DMS53 treated with DMSO at 0.1 percent for 48 hours (cell line): ENCODE measurements around the gene B9D2.
A peak's percentile ranks its signal among the peaks of the same experiment; 100 is the strongest.

Experiments
- DNase-seq: peaks from one replicate; lab custom pipeline; 2025; ENCODE audit not compliant: unreplicated experiment; lab: John Stamatoyannopoulos, UW

The B9D2 gene

DNA sequence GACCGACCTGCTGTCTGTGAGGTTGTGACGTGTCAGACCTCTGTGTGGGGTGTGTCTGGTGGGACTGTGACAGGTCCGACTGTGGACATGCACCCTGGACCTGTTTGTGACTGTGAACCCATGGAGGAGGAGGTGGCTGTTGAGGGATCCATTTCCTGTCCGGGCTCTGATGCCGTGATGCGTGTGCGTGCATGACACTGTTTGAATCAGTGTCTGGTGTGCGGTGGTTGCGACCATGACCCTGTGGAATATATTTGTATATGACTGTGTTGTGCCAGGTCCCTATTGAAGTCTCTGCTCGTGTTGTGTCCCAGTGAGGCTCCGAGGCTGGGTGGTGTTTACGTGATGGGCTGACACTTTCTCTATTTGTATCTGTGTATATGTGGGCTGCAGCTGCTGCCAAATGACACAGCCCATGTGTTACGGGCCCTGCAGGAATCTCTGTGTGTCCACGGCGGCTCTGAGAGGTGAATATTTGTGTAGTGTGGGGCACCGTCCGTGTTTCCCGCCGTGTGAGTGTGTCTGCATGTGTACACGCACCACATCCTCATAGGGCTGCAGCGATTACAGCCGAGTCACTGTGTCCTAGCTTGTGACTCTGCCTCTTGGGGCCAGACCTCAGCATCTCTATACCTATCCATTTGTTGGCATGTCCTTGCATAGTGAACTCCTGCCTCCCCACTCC is 35.6 kb downstream of the B9D2 start:
- no peak for DNase-seq

DNA sequence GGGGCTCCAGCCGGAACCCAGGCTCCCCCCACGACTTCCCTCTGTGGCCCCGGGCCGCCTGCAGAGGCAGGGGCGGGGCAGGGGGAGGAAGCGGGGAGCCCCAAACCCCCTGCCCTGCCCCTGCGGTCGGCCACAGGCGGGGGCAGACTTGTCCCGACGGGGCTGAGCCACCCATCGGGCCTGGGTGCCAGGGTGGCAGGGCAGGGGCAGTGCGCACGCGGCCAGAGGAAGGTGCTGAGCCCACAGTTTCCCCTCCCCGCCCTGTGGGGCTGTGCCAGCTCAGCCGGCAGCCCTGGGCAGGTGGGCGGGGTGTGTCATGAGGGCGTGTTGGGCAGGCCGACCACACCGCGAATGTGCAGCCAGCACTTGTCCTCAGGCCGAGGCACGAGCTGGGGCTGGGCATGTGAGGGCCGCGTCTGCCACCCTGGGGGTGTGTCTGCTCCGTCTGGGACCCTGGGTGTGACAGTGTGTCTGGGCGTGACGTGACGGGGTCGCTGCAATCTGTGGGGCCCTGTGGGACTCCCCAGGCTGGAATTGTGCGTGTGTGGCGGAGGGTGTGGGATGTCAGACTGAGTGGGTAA is 36.3 kb downstream of the B9D2 start:
- DNase-seq, result peak; percentile 47

DNA sequence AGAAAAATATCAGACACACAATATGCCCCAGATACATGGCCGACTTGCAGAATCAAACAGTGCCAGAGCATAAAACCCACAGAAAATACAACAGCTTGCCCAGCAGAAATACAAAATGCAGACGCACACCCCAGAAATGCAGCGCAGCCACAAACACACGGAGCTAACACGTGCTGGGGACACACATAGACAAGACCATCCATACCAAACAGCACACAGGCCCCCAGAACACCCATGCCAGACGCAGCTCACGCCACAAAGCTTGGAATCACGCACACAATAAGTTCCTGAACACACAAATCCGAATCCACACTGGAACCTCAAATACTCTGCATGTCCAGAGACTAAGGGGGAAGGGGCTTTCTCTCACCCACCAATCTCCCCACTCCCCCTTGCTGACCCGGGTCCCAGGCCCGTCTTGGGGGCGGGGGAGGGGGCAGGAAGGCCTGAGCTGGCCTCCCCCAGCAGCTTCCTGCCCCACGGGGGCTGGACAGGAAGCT is 36.8 kb downstream of the B9D2 start:
- no peak for DNase-seq

- peak; percentile 54 for DNase-seq
These were observed 37.8 kb downstream of the B9D2 start for GRCh38 chr19:41325947-41326706.

DNA sequence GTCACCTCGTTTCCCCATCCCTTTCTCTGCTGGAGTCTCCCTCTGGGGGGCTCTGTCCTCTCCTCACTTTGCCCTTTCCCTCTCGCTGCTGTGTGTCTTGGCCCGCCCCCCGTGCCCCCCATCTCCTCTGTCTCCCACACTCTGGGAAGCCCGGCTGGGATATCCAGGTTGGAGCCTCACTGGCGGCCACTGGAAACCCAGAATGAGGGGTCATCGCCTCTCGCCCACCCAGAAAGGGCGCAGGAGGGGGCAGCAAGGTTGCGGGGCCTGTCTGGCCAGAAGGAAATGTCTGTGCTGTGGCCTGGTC is 38.4 kb downstream of the B9D2 start:
- no peak for DNase-seq

GRCh38 chr19:41324921-41325639 is 38.9 kb downstream of the B9D2 start:
- peak; percentile 65 for DNase-seq

DNA sequence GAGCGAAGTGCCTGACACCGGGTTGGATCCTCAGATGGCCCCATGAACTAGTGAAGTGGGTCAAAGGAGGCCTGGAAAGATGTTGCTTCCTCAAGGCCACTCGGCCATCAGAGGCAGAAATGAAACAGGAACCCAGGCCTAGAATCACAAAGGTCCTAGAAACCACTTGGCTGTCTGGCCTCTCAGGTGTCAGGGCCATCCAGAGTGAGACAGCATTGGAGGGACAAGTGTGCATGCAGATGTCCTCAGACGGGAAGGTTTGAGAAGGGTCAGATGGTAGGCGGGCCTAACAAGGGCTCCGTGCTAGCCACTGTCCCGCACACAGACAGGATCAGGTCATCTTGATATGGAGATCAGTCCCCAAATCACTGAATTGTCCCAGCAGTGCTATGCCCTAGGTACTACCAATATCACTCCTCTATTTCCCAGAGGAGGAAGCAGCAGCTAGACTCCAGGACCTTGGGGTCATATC is 39.7 kb downstream of the B9D2 start:
- peak; percentile 29 for DNase-seq

DNA sequence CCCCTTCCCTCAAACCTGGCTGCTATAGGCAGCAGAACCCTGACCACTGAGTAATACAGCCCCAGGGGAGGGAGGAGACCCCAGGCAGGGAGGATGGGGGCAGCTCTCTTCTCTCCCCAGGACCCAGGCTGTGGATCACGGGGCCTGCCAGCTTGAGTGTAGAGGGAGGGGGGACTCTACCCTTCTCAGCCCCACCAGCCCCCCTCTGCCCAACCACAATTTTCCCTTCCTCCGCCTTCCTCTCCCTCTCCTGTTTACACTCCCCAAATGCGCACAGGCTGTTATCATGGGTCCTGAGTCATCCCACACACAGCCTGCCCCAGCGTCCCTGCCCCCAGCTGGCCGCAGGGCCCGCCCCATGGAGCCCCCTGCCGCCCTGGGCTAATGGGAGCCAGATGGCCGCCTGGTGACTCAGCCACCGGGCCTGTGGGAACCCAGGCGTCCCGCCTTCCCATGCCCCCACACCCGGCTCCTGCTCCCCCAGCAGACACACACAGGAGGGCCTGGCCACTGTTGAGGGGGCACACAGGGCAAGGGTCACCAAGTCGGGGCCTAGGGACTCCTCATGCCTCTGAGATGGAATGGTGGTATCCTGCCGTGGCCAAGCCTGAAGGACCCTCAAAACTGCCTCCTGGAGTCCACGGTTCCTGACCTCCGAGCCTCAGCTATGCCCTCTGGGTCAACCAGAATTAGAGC is 40.4 kb downstream of the B9D2 start:
- no peak for DNase-seq

GRCh38 chr19:41323023-41323422 is 40.9 kb downstream of the B9D2 start:
- no peak for DNase-seq

GRCh38 chr19:41322451-41322850 is 41.5 kb downstream of the B9D2 start:
- no peak for DNase-seq

- DNase-seq, result no peak
These were observed 42.2 kb downstream of the B9D2 start for GRCh38 chr19:41321600-41322270.

- no peak for DNase-seq
These were observed 42.7 kb downstream of the B9D2 start for GRCh38 chr19:41321204-41321599.

DNA sequence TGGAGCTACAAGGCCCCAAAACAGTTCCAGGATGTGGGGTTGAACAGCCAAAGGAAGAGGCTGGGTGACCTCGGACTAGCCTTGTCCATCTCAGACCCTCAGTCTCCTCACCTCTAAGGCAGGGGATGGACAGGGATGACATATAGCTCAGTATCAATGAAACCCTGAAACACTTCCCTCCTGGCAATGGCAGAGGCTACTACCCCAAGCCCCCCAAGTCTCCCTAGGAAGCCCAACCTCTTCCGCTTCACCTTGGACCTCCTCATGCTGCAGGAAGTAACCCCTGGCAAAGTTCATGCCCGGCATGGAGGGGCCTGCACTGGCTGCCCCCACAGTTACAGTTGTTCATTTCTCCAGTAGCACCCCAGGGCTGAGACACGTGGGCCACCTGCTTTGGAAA is 43.4 kb downstream of the B9D2 start:
- no peak for DNase-seq

- DNase-seq, result no peak
These were observed 43.8 kb downstream of the B9D2 start for GRCh38 chr19:41320185-41320518.

- DNase-seq, result no peak
These were observed 44.3 kb downstream of the B9D2 start for GRCh38 chr19:41319500-41320184.

GRCh38 chr19:41318696-41319499 is 45.1 kb downstream of the B9D2 start:
- no peak for DNase-seq

- DNase-seq, result no peak
These were observed 47.5 kb downstream of the B9D2 start for GRCh38 chr19:41316306-41316920.

DNA sequence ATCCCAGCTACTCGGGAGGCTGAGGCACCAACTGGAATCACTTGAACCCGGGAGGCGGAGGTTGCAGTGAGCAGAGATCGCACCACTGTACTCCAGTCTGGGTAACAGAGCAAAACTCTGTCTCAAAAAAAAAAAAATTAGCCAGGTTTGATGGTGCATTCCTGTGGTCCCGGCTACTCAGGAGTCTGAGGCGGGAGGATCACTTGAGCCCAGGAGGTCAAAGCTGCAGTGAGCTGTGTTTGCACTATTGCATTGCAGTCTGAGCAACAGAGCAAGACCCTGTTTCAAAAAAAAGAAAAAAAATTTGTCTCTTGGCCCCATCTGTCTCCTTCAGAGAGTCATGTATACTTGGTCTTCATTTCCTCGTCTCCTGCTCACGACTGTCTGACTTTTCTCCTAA is 52.3 kb downstream of the B9D2 start:
- DNase-seq, result no peak

DNA sequence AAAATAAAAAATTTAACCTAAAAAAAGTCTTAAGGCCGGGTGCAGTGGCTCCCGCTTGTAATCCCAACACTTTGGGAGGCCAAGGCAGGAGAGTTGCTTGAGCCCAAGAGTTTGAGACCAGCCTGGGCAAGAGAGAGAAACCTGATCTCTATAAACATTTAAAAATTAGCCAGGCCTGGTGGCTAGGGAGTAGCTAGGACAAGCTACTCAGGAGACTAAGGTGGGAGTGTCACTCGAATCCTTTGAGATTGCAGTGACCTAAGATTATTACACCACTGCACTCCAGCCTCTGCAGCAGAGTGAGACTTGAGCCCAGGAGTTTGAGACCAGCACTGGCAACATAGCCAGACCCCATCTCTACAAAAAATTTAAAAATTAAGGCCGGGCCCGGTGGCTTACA is 52.9 kb downstream of the B9D2 start:
- DNase-seq, result no peak
